CD4-positive, CD25-positive, alpha-beta regulatory T cell (primary cell): Measurements from ENCODE around the gene LZTS3. TPM values are rescaled to one million over a fixed set of nuclear protein-coding genes. Genes with fewer than 3 reads are reported as not detected.
A peak's percentile ranks its signal among the peaks of the same experiment; 100 is the strongest.
"Not testable (repeated sequence)": the region's sequence is repeated elsewhere in the genome, so short reads cannot be mapped to it uniquely, and the experiment has no call there.

Source experiments
- ATAC-seq, 2 donors: fragments of 150-1000 bp; cut with Tn5 transposase; one replicate each; pipeline ENCODE4 v1.10.0; 2021; ENCODE audit warnings: low read depth in 2 of 2, moderate number of reproducible peaks in 2 of 2, moderate library complexity in 1 of 2
- DNase-seq, 3 donors: peaks; one replicate each; pipeline versions ENCODE4 v3.0.0 to v3.0.0-alpha.2; 2012 to 2022; ENCODE audit warnings: mixed read lengths in 1 of 3
- H3K27ac ChIP-seq: one replicate; pipeline ENCODE4 v1.7.0; 2013; ENCODE audit warnings: mild to moderate bottlenecking, low read length; ENCODE audit not compliant: insufficient read depth, poor library complexity, severe bottlenecking
- H3K27me3 ChIP-seq: one replicate; pipeline ENCODE4 v1.7.0; 2013; ENCODE audit warnings: low read length; ENCODE audit not compliant: control insufficient read depth, insufficient read depth
- H3K36me3 ChIP-seq: one replicate; pipeline ENCODE4 v1.7.0; 2013; ENCODE audit warnings: mild to moderate bottlenecking, low read length, moderate library complexity; ENCODE audit not compliant: control insufficient read depth, insufficient read depth
- H3K4me1 ChIP-seq: 2 replicates; pipeline ENCODE4 v1.7.0; 2013; ENCODE audit warnings: mild to moderate bottlenecking, low read length; ENCODE audit not compliant: insufficient read depth, control insufficient read depth, poor library complexity, severe bottlenecking
- H3K4me3 ChIP-seq: one replicate; pipeline ENCODE4 v1.7.0; 2013; ENCODE audit warnings: low read depth, mild to moderate bottlenecking, low read length, moderate library complexity
- H3K9me3 ChIP-seq, 2 experiments: 1 replicate in 1 of 2; 2 replicates in 1 of 2; pipeline ENCODE4 v1.7.0; 2013; ENCODE audit warnings: low read length in 2 of 2, mild to moderate bottlenecking in 1 of 2, moderate library complexity in 1 of 2; ENCODE audit not compliant: control insufficient read depth in 2 of 2
- H3K27ac Mint-ChIP-seq, 3 donors: one replicate each; pipeline ENCODE4 v1.8.0; 2020 to 2022; ENCODE audit warnings: mild to moderate bottlenecking in 3 of 3, mixed read lengths in 3 of 3, moderate library complexity in 2 of 3
- H3K27me3 Mint-ChIP-seq: one replicate; pipeline ENCODE4 v1.8.0; 2022; ENCODE audit warnings: mild to moderate bottlenecking, mixed read lengths
- H3K36me3 Mint-ChIP-seq: one replicate; pipeline ENCODE4 v1.8.0; 2020; ENCODE audit warnings: mixed read lengths
- H3K4me1 Mint-ChIP-seq, 4 donors: one replicate each; pipeline ENCODE4 v1.8.0; 2020 to 2022; ENCODE audit warnings: mixed read lengths in 4 of 4, mild to moderate bottlenecking in 1 of 4
- H3K4me3 Mint-ChIP-seq, 4 donors: one replicate each; pipeline ENCODE4 v1.8.0; 2020 to 2022; ENCODE audit warnings: mild to moderate bottlenecking in 4 of 4, mixed read lengths in 4 of 4, moderate library complexity in 3 of 4
- H3K9me3 Mint-ChIP-seq, 7 donors: one replicate each; pipeline ENCODE4 v1.8.0; 2020 to 2022; ENCODE audit warnings: mixed read lengths in 7 of 7, mild to moderate bottlenecking in 3 of 7, moderate library complexity in 2 of 7
- polyA plus RNA-seq, 4 donors: library from polyadenylated mRNA; unstranded; fragments of 300-500 nt; fragmentation: Illumina TruSeq; gene quantifications; one replicate each; pipeline ENCODE4 v1.2.3, GENCODE V29; 2021
- total RNA-seq: library from RNA; stranded (reverse); gene quantifications from one replicate; pipeline ENCODE4 v1.2.3, GENCODE V29; 2022

The LZTS3 gene
- total and polyA plus RNA-seq, 5 donors from 2014 or later: 1.0 to 24.2 (median 1.1) TPM

GRCh38 chr20:3156811-3157619 is 16.3 kb downstream of the LZTS3 start:
- H3K27ac Mint-ChIP-seq: peak overlapping the region; percentile 89 to 99 (median 91)
- Histone ChIP-seq H3K9me3 (no peaks in the 10 kb centered on the region), H3K27me3 (no peaks in the 10 kb centered on the region), H3K27ac (peak overlapping the region; percentile 89), H3K4me3 (peak overlapping the region; percentile 90), H3K36me3 (peaks cover 20% of the 10 kb centered on the region), H3K4me1 (peaks cover 61% of the 10 kb centered on the region)
- ATAC-seq: peak; percentile 82 to 93
- H3K4me1 Mint-ChIP-seq: peaks cover 28 to 75% (median 55%) of the 10 kb centered on the region in 4 donors
- no peaks in the 10 kb centered on the region for H3K9me3 Mint-ChIP-seq
- peak overlapping the region; percentile 70 to 99 (median 89) for H3K4me3 Mint-ChIP-seq
- H3K36me3 Mint-ChIP-seq: peaks cover 4% of the 10 kb centered on the region
- peak in 2 of 3 donors; percentile 67 to 89 for DNase-seq
- peaks cover 4% of the 10 kb centered on the region for H3K27me3 Mint-ChIP-seq

GRCh38 chr20:3152057-3152644 is 21.2 kb downstream of the LZTS3 start:
- Mint-ChIP-seq H3K4me3 (peak overlapping the region in 2 of 4 donors; percentile 38 to 41), H3K36me3 (peaks cover 23% of the 10 kb centered on the region), H3K4me1 (peaks cover 52 to 78% (median 61%) of the 10 kb centered on the region in 4 donors), H3K27ac (peak overlapping the region; percentile 56 to 79 (median 65))
- not testable (repeated sequence) for H3K9me3 Mint-ChIP-seq, H3K27ac ChIP-seq, H3K9me3 ChIP-seq, H3K27me3 Mint-ChIP-seq, DNase-seq, H3K27me3 ChIP-seq, ATAC-seq, H3K4me3 ChIP-seq
- H3K36me3 ChIP-seq: peaks cover 43% of the 10 kb centered on the region
- H3K4me1 ChIP-seq: peaks cover 53% of the 10 kb centered on the region

- no peaks in the 10 kb centered on the region for H3K9me3 ChIP-seq
- H3K27ac Mint-ChIP-seq: peak overlapping the region in 2 of 3 donors; percentile 73 to 84
Measured at GRCh38 chr20:3150908-3151307, 22.4 kb downstream of the LZTS3 start.

GRCh38 chr20:3146732-3147341 is 26.5 kb downstream of the LZTS3 start:
- no peak overlapping the region for H3K4me3 Mint-ChIP-seq
- Histone ChIP-seq H3K27ac (no peak overlapping the region), H3K9me3 (no peaks in the 10 kb centered on the region), H3K4me1 (peaks cover 17% of the 10 kb centered on the region), H3K4me3 (no peak overlapping the region), H3K27me3 (no peaks in the 10 kb centered on the region), H3K36me3 (peaks cover 34% of the 10 kb centered on the region)
- H3K27me3 Mint-ChIP-seq: no peaks in the 10 kb centered on the region
- H3K27ac Mint-ChIP-seq: no peak overlapping the region
- ATAC-seq: no peak
- H3K4me1 Mint-ChIP-seq: peaks cover 40 to 46% (median 44%) of the 10 kb centered on the region in 4 donors
- DNase-seq: no peak
- peaks cover 0 to 3% (median 0%) of the 10 kb centered on the region in 7 donors for H3K9me3 Mint-ChIP-seq
- H3K36me3 Mint-ChIP-seq: peaks cover 32% of the 10 kb centered on the region

More at GRCh38 chr20:3150908-3151307, 22.4 kb downstream of the LZTS3 start:
- Histone ChIP-seq H3K4me1 (peaks cover 40% of the 10 kb centered on the region), H3K27me3 (no peaks in the 10 kb centered on the region), H3K36me3 (peaks cover 51% of the 10 kb centered on the region), H3K4me3 (peak overlapping the region; percentile 1), H3K27ac (peak overlapping the region; percentile 2)
- H3K4me3 Mint-ChIP-seq: peak overlapping the region in 1 of 4 donors; percentile 17
- DNase-seq: no peak
- peaks cover 44 to 71% (median 56%) of the 10 kb centered on the region in 4 donors for H3K4me1 Mint-ChIP-seq
- no peaks in the 10 kb centered on the region for H3K27me3 Mint-ChIP-seq
- peaks cover 24% of the 10 kb centered on the region for H3K36me3 Mint-ChIP-seq
- no peak for ATAC-seq
- no peaks in the 10 kb centered on the region for H3K9me3 Mint-ChIP-seq

- peaks cover 0 to 3% (median 0%) of the 10 kb centered on the region in 7 donors for H3K9me3 Mint-ChIP-seq
- H3K27ac Mint-ChIP-seq: no peak overlapping the region
- H3K9me3 ChIP-seq: no peaks in the 10 kb centered on the region
- no peak overlapping the region for H3K27ac ChIP-seq
- no peak overlapping the region for H3K4me3 ChIP-seq
- H3K4me1 Mint-ChIP-seq: peaks cover 20 to 40% (median 23%) of the 10 kb centered on the region in 4 donors
- H3K36me3 ChIP-seq: peaks cover 11% of the 10 kb centered on the region
- H3K27me3 Mint-ChIP-seq: no peaks in the 10 kb centered on the region
- ATAC-seq (no peak), DNase-seq (no peak)
- peaks cover 16% of the 10 kb centered on the region for H3K36me3 Mint-ChIP-seq
- H3K4me3 Mint-ChIP-seq: no peak overlapping the region
- no peaks in the 10 kb centered on the region for H3K27me3 ChIP-seq
- no peaks in the 10 kb centered on the region for H3K4me1 ChIP-seq
Measured at GRCh38 chr20:3141757-3142156, 31.6 kb downstream of the LZTS3 start.

GRCh38 chr20:3137492-3137891 is 35.9 kb downstream of the LZTS3 start:
- Histone ChIP-seq H3K27me3 (no peaks in the 10 kb centered on the region), H3K4me1 (no peaks in the 10 kb centered on the region), H3K27ac (no peak overlapping the region), H3K9me3 (no peaks in the 10 kb centered on the region), H3K4me3 (no peak overlapping the region), H3K36me3 (peaks cover 5% of the 10 kb centered on the region)
- peaks cover 3% of the 10 kb centered on the region for H3K36me3 Mint-ChIP-seq
- no peak for ATAC-seq
- H3K27me3 Mint-ChIP-seq: no peaks in the 10 kb centered on the region
- peaks cover 9 to 38% (median 22%) of the 10 kb centered on the region in 4 donors for H3K4me1 Mint-ChIP-seq
- no peak for DNase-seq
- no peak overlapping the region for H3K4me3 Mint-ChIP-seq
- no peak overlapping the region for H3K27ac Mint-ChIP-seq
- no peaks in the 10 kb centered on the region for H3K9me3 Mint-ChIP-seq

GRCh38 chr20:3135507-3136070 is 37.8 kb downstream of the LZTS3 start:
- H3K4me3 Mint-ChIP-seq: peak overlapping the region in 2 of 4 donors; percentile 24 to 27
- DNase-seq: no peak
- H3K27me3 Mint-ChIP-seq: no peaks in the 10 kb centered on the region
- peak overlapping the region in 1 of 3 donors; percentile 12 for H3K27ac Mint-ChIP-seq
- no peaks in the 10 kb centered on the region for H3K27me3 ChIP-seq
- no peak overlapping the region for H3K4me3 ChIP-seq
- no peak for ATAC-seq
- no peaks in the 10 kb centered on the region for H3K9me3 ChIP-seq
- H3K27ac ChIP-seq: no peak overlapping the region
- H3K4me1 Mint-ChIP-seq: peaks cover 9 to 35% (median 20%) of the 10 kb centered on the region in 4 donors
- H3K36me3 ChIP-seq: peaks cover 5% of the 10 kb centered on the region
- peaks cover 3% of the 10 kb centered on the region for H3K36me3 Mint-ChIP-seq
- H3K4me1 ChIP-seq: no peaks in the 10 kb centered on the region
- no peaks in the 10 kb centered on the region for H3K9me3 Mint-ChIP-seq
